CD4-positive, alpha-beta T cell treated with Interferon alpha-2 for 1 hour (primary cell): Measurements from ENCODE around the gene MMUT.
"Not testable (repeated sequence)": the region's sequence is repeated elsewhere in the genome, so short reads cannot be mapped to it uniquely, and the experiment has no call there.

Source experiments
- DNase-seq, 2 donors: peaks; one replicate each; pipeline ENCODE4 v3.0.0-alpha.2; 2020 to 2022

The MMUT gene

GRCh38 chr6:49462927-49463611, at the start of gene MMUT, which contains the start of gene CENPQ:
Gene MMUT (minus strand): TSS chr6:49463253. CDS start chr6:49459466, 3,787 bp downstream.
Gene CENPQ (plus strand): TSS chr6:49463370. CDS start chr6:49470177, 6,807 bp downstream.
- DNase-seq: peak; percentile 90 to 94

- DNase-seq: no peak
These were observed 46.3 kb upstream of the MMUT start for GRCh38 chr6:49509342-49509741.

DNA sequence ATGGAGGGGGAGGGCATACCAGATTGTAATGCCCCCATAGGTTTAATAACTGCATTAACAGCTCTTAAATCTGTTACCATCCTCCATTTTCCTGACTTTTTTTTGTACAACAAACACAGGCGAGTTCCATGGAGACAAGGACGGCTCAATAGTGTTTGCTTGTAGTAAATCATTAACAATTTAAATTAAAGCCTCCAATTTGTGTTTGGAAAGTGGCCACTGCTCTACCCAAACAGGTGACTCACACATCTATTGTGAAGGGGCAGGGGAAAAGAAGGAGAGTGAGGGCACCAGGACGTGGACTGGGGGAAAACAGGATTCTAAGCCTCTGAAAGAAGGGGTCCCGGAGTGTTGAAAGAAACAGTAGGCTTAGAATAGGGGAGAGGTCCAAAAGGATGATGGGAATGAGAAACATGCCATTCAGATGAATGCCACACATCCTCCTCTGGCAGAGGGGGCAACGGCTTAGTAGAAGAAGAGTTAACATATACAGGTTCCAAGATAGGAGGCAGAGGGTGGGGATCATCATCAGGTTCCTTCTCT, 43.6 kb upstream of the MMUT start:
- no peak for DNase-seq

DNA sequence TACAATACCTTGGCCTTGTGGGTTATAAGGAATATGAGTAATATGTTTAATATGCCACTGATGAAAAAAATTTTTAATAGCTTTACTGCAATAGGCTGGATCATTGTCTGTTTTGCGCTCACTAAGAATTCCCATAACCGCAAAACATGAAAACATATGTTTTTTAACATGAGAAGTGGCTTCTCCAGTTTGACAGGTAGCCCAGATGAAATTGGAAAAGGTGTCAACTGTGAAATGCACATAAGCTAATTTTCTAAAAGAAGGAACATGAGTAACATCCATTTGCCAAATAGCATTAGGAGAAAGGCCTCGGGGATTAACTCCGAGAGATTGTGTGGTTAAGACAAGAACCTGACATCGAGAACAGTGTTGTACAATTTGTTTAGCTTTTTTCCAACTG, 41.6 kb upstream of the MMUT start:
- no peak for DNase-seq

DNA sequence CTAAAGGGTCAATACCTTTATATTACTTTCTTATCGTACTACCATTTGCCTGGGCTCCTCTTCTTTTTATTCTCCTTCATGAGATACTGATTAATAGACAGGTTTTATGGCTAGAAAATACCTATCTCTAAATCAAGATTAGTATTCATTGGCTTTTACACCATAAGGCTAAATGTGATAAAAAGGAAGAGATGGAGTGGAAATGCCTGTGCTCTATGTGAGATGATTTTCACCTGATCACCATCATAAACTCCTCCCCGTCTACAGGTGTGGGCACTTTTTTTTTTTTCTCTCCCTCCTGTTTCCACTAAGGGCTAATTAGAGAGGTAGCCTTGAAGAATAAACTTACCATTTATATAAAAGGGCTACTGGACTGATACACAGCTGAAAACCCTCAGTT, 36.6 kb upstream of the MMUT start, which contains the start of gene GLYATL3:
TSS of gene GLYATL3 (plus strand) at position 301 of the 400 bp plus-strand sequence. CDS start 12,068 bp downstream, outside the sequence.
- no peak for DNase-seq

DNA sequence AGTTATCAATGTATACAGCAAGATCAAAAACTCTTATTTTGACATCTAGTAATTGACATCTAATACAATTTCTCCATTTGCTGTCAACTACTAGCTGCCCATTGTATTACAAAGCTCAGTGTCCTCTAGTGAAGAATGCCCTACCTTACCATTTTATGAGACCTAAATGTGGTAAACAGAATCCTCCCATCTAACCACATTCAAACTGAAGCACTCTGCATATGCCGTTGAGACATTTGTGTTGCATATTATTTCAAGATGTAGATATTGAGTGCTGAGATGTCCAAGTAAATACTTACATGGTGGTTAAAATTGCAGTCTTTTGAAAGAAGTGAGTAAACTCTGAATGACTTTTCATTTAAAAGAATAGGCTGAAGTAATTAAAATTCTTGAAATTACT, 36.1 kb upstream of the MMUT start:
- DNase-seq: no peak

DNA sequence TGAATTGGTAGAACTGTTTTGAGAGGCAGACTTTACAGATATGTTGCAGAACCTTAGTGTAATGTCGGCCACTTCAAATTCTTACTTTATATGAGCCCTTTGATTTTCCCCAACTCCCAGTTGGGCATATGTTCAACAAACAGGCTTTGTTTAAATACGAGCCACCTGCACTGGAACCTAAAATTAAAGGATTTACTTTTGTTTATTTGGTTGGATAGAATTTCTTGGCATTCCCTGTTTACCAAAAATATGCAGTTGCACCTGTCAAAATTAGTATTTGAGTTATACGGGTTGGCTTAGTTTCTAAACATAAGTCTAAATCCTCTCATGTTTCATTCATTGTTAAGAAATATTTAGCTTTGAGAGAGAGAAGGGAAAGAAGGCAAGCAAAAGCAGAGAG, 34.3 kb upstream of the MMUT start:
- DNase-seq: no peak

GRCh38 chr6:49490633-49491032, 27.6 kb upstream of the MMUT start:
- DNase-seq: no peak

DNA sequence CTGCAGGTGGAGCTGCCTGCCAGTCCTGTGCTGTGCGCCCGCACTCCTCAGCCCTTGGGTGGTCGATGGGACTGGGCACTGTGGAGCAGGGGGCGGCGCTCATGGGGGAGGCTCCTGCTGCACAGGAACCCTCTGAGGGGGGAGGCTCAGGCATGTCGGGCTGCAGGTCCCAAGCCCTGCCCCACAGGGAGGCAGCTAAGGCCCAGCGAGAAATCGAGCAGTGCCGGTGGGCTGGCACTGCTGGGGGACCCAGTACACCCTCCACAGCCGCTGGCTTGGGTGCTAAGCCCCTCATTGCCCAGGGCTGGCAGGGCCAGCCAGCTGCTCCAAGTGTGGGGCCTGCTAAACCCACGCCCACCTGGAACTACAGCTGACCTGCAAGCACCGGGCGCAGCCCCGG, 20.3 kb upstream of the MMUT start:
- not testable (repeated sequence) for DNase-seq

DNA sequence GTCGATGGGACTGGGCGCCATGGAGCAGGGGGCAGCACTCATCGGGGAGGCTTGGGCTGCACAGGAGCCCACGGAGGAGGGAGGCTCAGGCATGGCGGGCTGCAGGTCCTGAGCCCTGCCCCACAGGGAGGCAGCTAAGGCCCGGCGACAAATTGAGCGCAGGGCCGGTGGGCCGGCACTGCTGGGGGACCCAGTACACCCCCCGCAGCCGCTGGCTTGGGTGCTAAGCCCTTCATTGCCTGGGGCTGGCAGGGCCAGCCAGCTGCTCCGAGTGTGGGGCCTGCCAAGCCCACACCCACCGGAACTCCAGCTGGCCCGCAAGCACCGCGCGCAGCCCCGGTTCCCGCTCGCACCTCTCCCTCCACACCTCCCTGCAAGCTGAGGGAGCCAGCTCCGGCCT, 18.8 kb upstream of the MMUT start:
- not testable (repeated sequence) for DNase-seq

GRCh38 chr6:49479308-49479970, 16.4 kb upstream of the MMUT start:
- DNase-seq: no peak

DNA sequence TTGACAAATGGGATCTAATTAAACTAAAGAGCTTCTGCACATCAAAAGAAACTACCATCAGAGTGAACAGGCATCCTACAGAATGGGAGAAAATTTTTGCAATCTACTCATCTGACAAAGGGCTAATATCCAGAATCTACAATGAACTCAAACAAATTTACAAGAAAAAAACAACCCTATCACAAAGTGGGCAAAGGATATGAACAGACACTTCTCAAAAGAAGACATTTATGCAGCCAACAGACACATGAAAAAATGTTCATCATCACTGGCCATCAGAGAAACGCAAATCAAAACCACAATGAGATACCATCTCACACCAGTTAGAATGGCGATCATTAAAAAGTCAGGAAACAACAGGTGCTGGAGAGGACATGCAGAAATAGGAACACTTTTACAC, 13.5 kb upstream of the MMUT start:
- DNase-seq: not testable (repeated sequence)

- DNase-seq: no peak
These were observed 5.0 kb upstream of the MMUT start for GRCh38 chr6:49468042-49468441.

DNA sequence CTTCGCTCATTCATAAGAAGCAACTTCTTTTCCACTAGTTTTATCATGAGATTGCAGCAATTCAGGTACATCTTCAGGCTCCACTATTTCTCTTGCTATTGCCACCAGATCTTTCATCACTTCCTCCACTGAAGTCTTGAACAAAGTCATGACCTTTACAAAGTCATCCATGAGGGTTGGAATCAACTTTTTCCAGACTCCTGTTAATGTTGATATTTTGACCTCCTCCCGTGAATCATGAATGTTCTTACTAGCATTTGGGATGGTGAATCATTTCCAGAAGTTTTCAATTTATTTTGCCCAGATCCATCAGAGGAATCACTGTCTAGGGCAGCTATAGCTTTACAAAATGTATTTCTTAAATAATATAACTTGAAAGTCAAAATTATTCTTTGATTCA, 1.6 kb upstream of the MMUT start:
- no peak for DNase-seq

DNA sequence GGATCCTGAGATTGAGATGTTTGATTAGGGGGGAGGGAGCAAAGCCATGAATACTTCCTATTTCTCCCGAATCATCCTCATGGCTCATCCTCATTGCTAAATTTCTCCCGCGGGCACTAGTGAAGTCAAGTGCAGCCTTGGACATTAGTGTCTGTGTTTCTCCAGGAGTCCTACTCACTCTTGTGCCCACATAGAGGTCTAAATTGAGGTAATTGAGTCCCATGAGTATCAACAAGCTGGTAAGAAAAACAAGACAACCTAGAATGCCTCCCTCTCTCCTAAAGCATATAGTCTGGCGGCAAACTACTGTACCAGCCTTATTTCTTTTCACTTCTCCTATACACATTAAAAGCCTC, 537 bp upstream of the MMUT start:
- DNase-seq: peak in 1 of 2 donors; percentile 7

DNA sequence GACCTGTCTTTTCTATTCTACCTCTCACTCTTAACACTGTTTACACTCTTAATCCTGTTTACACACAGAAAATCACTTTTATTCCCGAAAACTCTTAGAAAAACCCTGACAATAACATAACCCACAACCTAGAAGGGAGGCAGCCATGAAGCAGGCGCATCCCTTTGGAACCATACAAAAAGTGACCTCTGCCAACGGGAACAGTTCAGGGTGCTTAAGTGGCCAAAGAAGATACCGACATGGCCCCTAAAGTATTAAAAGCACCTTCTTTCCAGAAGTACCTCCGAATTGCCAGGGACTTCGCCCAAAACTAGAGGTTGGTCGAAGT, 490 bp downstream of the MMUT start:
- no peak for DNase-seq

DNA sequence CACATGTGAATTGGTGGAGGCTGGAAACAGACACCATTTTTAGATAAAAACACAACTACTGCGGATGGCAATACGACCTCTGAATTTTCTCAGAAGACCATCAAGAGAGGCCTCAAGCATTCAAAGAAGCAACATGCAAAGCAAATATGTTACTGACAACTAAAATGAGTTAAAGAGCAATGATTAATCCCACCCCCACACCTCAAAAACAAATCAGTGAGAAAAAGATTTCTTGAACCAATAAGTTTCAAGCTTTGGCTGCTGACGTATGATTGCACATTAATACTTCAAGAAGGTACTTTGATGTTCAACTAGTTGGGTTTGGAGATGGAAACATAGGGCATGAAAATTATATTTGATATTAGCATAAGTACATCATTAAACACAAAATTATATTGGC, 982 bp downstream of the MMUT start:
- DNase-seq: peak in 1 of 2 donors; percentile 35

GRCh38 chr6:49457771-49458170, 5.3 kb downstream of the MMUT start:
- no peak for DNase-seq

GRCh38 chr6:49454787-49455709, 8.0 kb downstream of the MMUT start:
- DNase-seq: no peak

- DNase-seq: no peak
These were observed 9.8 kb downstream of the MMUT start for GRCh38 chr6:49453221-49453620.

GRCh38 chr6:49430866-49431265, 32.2 kb downstream of the MMUT start:
- no peak for DNase-seq

DNA sequence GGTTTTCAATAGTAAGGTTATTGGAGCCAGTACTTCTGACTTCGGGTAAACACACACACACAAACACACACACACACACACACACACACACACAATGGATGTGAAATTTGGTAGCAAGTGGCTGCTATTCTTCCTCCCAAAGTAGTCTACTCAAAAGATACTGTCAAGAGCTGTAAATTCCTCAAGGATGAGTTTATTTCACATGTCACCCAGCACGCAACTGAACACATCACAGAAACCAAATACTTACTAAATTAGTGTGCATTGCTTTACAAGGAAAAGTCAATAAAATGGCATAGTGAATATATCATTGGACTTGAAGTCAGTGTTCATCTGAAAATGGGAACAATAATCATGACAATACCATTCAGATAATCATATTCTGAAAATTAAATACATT, 32.9 kb downstream of the MMUT start:
- DNase-seq: no peak

DNA sequence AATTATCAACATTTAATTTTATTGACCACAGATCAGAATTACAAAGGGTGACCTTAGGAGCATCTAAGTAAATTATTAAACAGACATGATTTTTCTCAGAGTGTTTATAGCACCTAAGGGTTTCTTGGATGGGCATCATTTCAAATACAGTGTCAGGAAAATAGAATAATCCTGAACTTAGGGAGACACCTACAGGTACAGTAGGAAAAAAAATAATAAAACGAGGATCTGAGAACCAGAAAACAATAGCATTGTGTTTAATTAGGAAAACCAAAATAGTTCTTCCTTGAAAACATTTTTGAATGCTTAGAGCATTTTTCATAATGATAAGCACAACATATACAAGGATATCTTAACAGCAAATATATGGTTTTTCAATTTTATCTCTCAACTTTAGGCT, 39.2 kb downstream of the MMUT start:
- DNase-seq: no peak
